SK-N-MC (cell line): ENCODE measurements around the gene ABLIM2.

Experiments used
- EZH2 ChIP-seq: fragments of 200-600 bp; sonication (generic); IDR thresholded peaks from one replicate; pipeline ENCODE4 v1.6.1; 2017; ENCODE audit warnings: antibody characterized with exemption
- FOXP2 ChIP-seq: optimal IDR thresholded peaks from 2 replicates; pipeline ENCODE3; 2011; ENCODE audit warnings: mild to moderate bottlenecking, moderate library complexity; ENCODE audit not compliant: insufficient read depth; ENCODE audit errors: extremely low read length, control extremely low read depth
- POLR2AphosphoS5 ChIP-seq: IDR thresholded peaks from 2 replicates; pipeline ENCODE4 v1.6.1; 2012; ENCODE audit warnings: mild to moderate bottlenecking, low read depth, low read length, borderline replicate concordance

GRCh38 chr4:8128100-8128856 lies 30.3 kb downstream of the ABLIM2 start:
- no peak for TF ChIP-seq EZH2
- no peak for TF ChIP-seq POLR2AphosphoS5
- TF ChIP-seq FOXP2, result no peak
